HEK293 (cell line): Measurements from ENCODE around the gene CLPSL1.
A peak's percentile ranks its signal among the peaks of the same experiment; 100 is the strongest.

ENCODE experiments used
- CTCF ChIA-PET: fragments of 350-600 bp; formaldehyde crosslinking; extraction: SDS; loops from one replicate; lab custom pipeline; 2021; ENCODE audit warnings: antibody characterized with exemption; lab: Yijun Ruan, JAX
- POLR2A ChIA-PET: fragments of 300-600 bp; formaldehyde crosslinking; extraction: SDS; loops from one replicate; lab custom pipeline; 2020; ENCODE audit warnings: antibody characterized with exemption, inconsistent platforms; lab: Yijun Ruan, JAX
- H3K27ac ChIP-seq: fragments of 200-500 bp; sonication (Bioruptor generic); 2 replicates; pipeline ENCODE4 v1.5.1; 2014; ENCODE audit warnings: low read depth, low read length, control low read depth, inconsistent platforms; ENCODE audit errors: extremely low read depth
- H3K36me3 ChIP-seq, 2 experiments: fragments of 200-500 bp in 1 of 2; sonication (Bioruptor generic) in 1 of 2; 1 replicate in 1 of 2; 2 replicates in 1 of 2; pipeline ENCODE4 v1.5.1; 2014 to 2017; ENCODE audit warnings: inconsistent platforms in 2 of 2, low read length in 2 of 2; ENCODE audit not compliant: control insufficient read depth in 2 of 2, insufficient read depth in 1 of 2
- H3K4me1 ChIP-seq: fragments of 200-500 bp; sonication (Bioruptor generic); 2 replicates; pipeline ENCODE4 v1.5.1; 2014; ENCODE audit warnings: mild to moderate bottlenecking, low read length, inconsistent platforms; ENCODE audit not compliant: control insufficient read depth, insufficient read depth
- H3K4me3 ChIP-seq: 2 replicates; pipeline ENCODE4 v1.5.1; 2011; ENCODE audit warnings: low read depth, mild to moderate bottlenecking, control low read depth, low read length, moderate library complexity
- H3K9me3 ChIP-seq: fragments of 200-500 bp; sonication (Bioruptor generic); 2 replicates; pipeline ENCODE4 v1.5.1; 2014; ENCODE audit warnings: low read depth, low read length, inconsistent platforms; ENCODE audit not compliant: control insufficient read depth, insufficient read depth
- AEBP2 ChIP-seq: fragments of 450-650 bp; formaldehyde crosslinking; IDR thresholded peaks from 2 replicates; pipeline ENCODE4 v1.5.1; 2016; ENCODE audit warnings: missing biosample characterization, missing genetic modification characterization, borderline replicate concordance
- MYNN ChIP-seq: fragments of 450-650 bp; formaldehyde crosslinking; IDR thresholded peaks from 2 replicates; pipeline ENCODE4 v1.5.1; 2016; ENCODE audit warnings: missing biosample characterization, missing genetic modification characterization, borderline replicate concordance
- MZF1 ChIP-seq: fragments of 450-650 bp; formaldehyde crosslinking; IDR thresholded peaks from 2 replicates; pipeline ENCODE4 v1.5.1; 2017; ENCODE audit warnings: missing biosample characterization, missing genetic modification characterization, borderline replicate concordance
- OSR2 ChIP-seq: fragments of 450-650 bp; formaldehyde crosslinking; IDR thresholded peaks from 2 replicates; pipeline ENCODE4 v1.5.1; 2016; ENCODE audit warnings: missing biosample characterization, missing genetic modification characterization
- OVOL3 ChIP-seq: fragments of 450-650 bp; formaldehyde crosslinking; IDR thresholded peaks from 2 replicates; pipeline ENCODE4 v1.5.1; 2016; ENCODE audit warnings: missing biosample characterization, missing genetic modification characterization
- PATZ1 ChIP-seq: fragments of 450-650 bp; formaldehyde crosslinking; IDR thresholded peaks from 2 replicates; pipeline ENCODE4 v1.5.1; 2016; ENCODE audit warnings: missing biosample characterization, missing genetic modification characterization
- RBAK ChIP-seq: fragments of 450-650 bp; formaldehyde crosslinking; IDR thresholded peaks from 2 replicates; pipeline ENCODE4 v1.5.1; 2016; ENCODE audit warnings: missing biosample characterization, missing genetic modification characterization
- REPIN1 ChIP-seq: fragments of 450-650 bp; formaldehyde crosslinking; IDR thresholded peaks from 2 replicates; pipeline ENCODE4 v1.5.1; 2017; ENCODE audit warnings: missing biosample characterization, missing genetic modification characterization, low read depth
- SCRT1 ChIP-seq: fragments of 450-650 bp; formaldehyde crosslinking; IDR thresholded peaks from 2 replicates; pipeline ENCODE4 v1.5.1; 2016; ENCODE audit warnings: missing biosample characterization, missing genetic modification characterization, borderline replicate concordance
- TCF7L2 ChIP-seq: IDR thresholded peaks from 2 replicates; pipeline ENCODE4 v1.6.1; 2011; ENCODE audit warnings: low read depth, mild to moderate bottlenecking, inconsistent platforms, low read length, moderate library complexity, borderline replicate concordance
- TRIM28 ChIP-seq: IDR thresholded peaks from 2 replicates; pipeline ENCODE4 v1.6.1; 2011; ENCODE audit warnings: low read length, control low read depth, borderline replicate concordance
- YY1 ChIP-seq: fragments of 450-650 bp; formaldehyde crosslinking; IDR thresholded peaks from 2 replicates; pipeline ENCODE4 v1.5.1; 2018; ENCODE audit warnings: missing biosample characterization, missing genetic modification characterization
- ZBTB1 ChIP-seq: fragments of 450-650 bp; formaldehyde crosslinking; IDR thresholded peaks from 2 replicates; pipeline ENCODE4 v1.5.1; 2016; ENCODE audit warnings: missing biosample characterization, missing genetic modification characterization
- ZBTB6 ChIP-seq: fragments of 450-650 bp; formaldehyde crosslinking; IDR thresholded peaks from 2 replicates; pipeline ENCODE4 v1.5.1; 2017; ENCODE audit warnings: missing biosample characterization, missing genetic modification characterization
- ZNF121 ChIP-seq: fragments of 450-650 bp; formaldehyde crosslinking; IDR thresholded peaks from 2 replicates; pipeline ENCODE4 v1.5.1; 2016; ENCODE audit warnings: missing biosample characterization, missing genetic modification characterization
- ZNF138 ChIP-seq: fragments of 450-650 bp; formaldehyde crosslinking; IDR thresholded peaks from 2 replicates; pipeline ENCODE4 v1.5.1; 2016; ENCODE audit warnings: missing biosample characterization, missing genetic modification characterization, borderline replicate concordance
- ZNF19 ChIP-seq: fragments of 450-650 bp; formaldehyde crosslinking; IDR thresholded peaks from 2 replicates; pipeline ENCODE4; 2016; ENCODE audit warnings: missing biosample characterization, missing genetic modification characterization, low read depth
- ZNF202 ChIP-seq: fragments of 450-650 bp; formaldehyde crosslinking; IDR thresholded peaks from 2 replicates; pipeline ENCODE4 v1.5.1; 2016; ENCODE audit warnings: missing biosample characterization, missing genetic modification characterization, borderline replicate concordance
- ZNF211 ChIP-seq: fragments of 450-650 bp; formaldehyde crosslinking; IDR thresholded peaks from 2 replicates; pipeline ENCODE4 v1.5.1; 2016; ENCODE audit warnings: low read depth, missing biosample characterization, missing genetic modification characterization
- ZNF248 ChIP-seq: fragments of 450-650 bp; formaldehyde crosslinking; IDR thresholded peaks from 2 replicates; pipeline ENCODE4 v1.5.1; 2017; ENCODE audit warnings: missing biosample characterization, missing genetic modification characterization
- ZNF266 ChIP-seq: fragments of 450-650 bp; formaldehyde crosslinking; IDR thresholded peaks from 2 replicates; pipeline ENCODE4 v1.5.1; 2016; ENCODE audit warnings: missing biosample characterization, missing genetic modification characterization, low read depth
- ZNF274 ChIP-seq, 2 experiments: fragments of 200-500 bp in 1 of 2; fragments of 450-650 bp in 1 of 2; sonication (Bioruptor generic) in 1 of 2; formaldehyde crosslinking in 1 of 2; IDR thresholded peaks; 2 replicates each; pipeline versions ENCODE4 v1.5.1 to v1.6.1; 2014 to 2016; ENCODE audit warnings: borderline replicate concordance in 1 of 2, inconsistent platforms in 1 of 2, low read length in 1 of 2, missing biosample characterization in 1 of 2, missing genetic modification characterization in 1 of 2
- ZNF423 ChIP-seq: fragments of 450-650 bp; formaldehyde crosslinking; IDR thresholded peaks from 2 replicates; pipeline ENCODE4 v1.5.1; 2016; ENCODE audit warnings: missing biosample characterization, missing genetic modification characterization
- ZNF501 ChIP-seq: fragments of 450-650 bp; formaldehyde crosslinking; IDR thresholded peaks from 2 replicates; pipeline ENCODE4 v1.5.1; 2016; ENCODE audit warnings: missing biosample characterization, missing genetic modification characterization
- ZNF560 ChIP-seq: fragments of 450-650 bp; formaldehyde crosslinking; IDR thresholded peaks from 2 replicates; pipeline ENCODE4 v1.5.1; 2017; ENCODE audit warnings: missing biosample characterization, missing genetic modification characterization, borderline replicate concordance
- ZNF621 ChIP-seq: fragments of 450-650 bp; formaldehyde crosslinking; IDR thresholded peaks from 2 replicates; pipeline ENCODE4 v1.5.1; 2017; ENCODE audit warnings: missing biosample characterization, missing genetic modification characterization
- ZNF629 ChIP-seq: fragments of 450-650 bp; formaldehyde crosslinking; IDR thresholded peaks from 2 replicates; pipeline ENCODE4 v1.5.1; 2017; ENCODE audit warnings: missing biosample characterization, missing genetic modification characterization
- ZNF645 ChIP-seq: fragments of 450-650 bp; formaldehyde crosslinking; IDR thresholded peaks from 2 replicates; pipeline ENCODE4; 2016; ENCODE audit warnings: missing biosample characterization, missing genetic modification characterization
- ZNF701 ChIP-seq: fragments of 450-650 bp; formaldehyde crosslinking; IDR thresholded peaks from 2 replicates; pipeline ENCODE4 v1.5.1; 2016; ENCODE audit warnings: missing biosample characterization, missing genetic modification characterization
- ZNF777 ChIP-seq: fragments of 450-650 bp; formaldehyde crosslinking; IDR thresholded peaks from 2 replicates; pipeline ENCODE4 v1.5.1; 2017; ENCODE audit warnings: missing biosample characterization, missing genetic modification characterization, borderline replicate concordance
- ZSCAN4 ChIP-seq: fragments of 450-650 bp; formaldehyde crosslinking; IDR thresholded peaks from 2 replicates; pipeline ENCODE4 v1.5.1; 2017; ENCODE audit warnings: missing biosample characterization, missing genetic modification characterization
- ZXDB ChIP-seq: fragments of 450-650 bp; formaldehyde crosslinking; IDR thresholded peaks from 2 replicates; pipeline ENCODE4 v1.5.1; 2016; ENCODE audit warnings: missing biosample characterization, missing genetic modification characterization

Gene CLPSL1

GRCh38 chr6:35776364-35777215, 4.2 kb upstream of the CLPSL1 start, which contains the start of gene CLPSL2:
TSS of gene CLPSL2 (plus strand) at chr6:35776598. CDS start at chr6:35776619, 21 bp downstream.
- Histone ChIP-seq H3K4me3 (peak within 1 kb of the TSS; percentile 42), H3K4me1 (no peaks in the 10 kb centered on the region), H3K9me3 (no peaks in the 10 kb centered on the region), H3K36me3 (no peaks in the 10 kb centered on the region), H3K27ac (peak within 1 kb of the TSS; percentile 48; the same call in 1 of the 2 replicates)
- ChIA-PET CTCF (no interaction called here), POLR2A (no interaction called here)
- TF ChIP-seq RBAK (tag by site-specific recombination): no peak
- no peak for TF ChIP-seq ZNF202 (tag by site-specific recombination)
- TF ChIP-seq ZBTB1 (tag by site-specific recombination): no peak
- TF ChIP-seq MZF1 (tag by site-specific recombination): no peak
- no peak for TF ChIP-seq OVOL3
- TF ChIP-seq SCRT1 (tag by site-specific recombination): no peak
- TF ChIP-seq ZNF423: no peak
- no peak for TF ChIP-seq TRIM28
- no peak for TF ChIP-seq ZNF266 (tag by site-specific recombination)
- TF ChIP-seq ZNF274 (IDR thresholded peaks at IDR 0.05; ENCODE audit: low read length): no peak
- TF ChIP-seq ZNF274 (tag by site-specific recombination; IDR thresholded peaks at IDR 0.05; ENCODE audit: borderline replicate concordance): no peak
- no peak for TF ChIP-seq ZNF211 (tag by site-specific recombination)
- TF ChIP-seq ZNF501 (tag by site-specific recombination): peak; percentile 29; the same call in 1 of the 2 replicates
- TF ChIP-seq MYNN: no peak
- TF ChIP-seq AEBP2 (tag by site-specific recombination): no peak
- no peak for TF ChIP-seq ZNF777
- no peak for TF ChIP-seq ZNF248 (tag by site-specific recombination)
- TF ChIP-seq ZNF121 (tag by site-specific recombination): no peak
- TF ChIP-seq ZSCAN4 (tag by site-specific recombination): no peak
- TF ChIP-seq ZNF560 (tag by site-specific recombination): no peak
- no peak for TF ChIP-seq ZNF645 (tag by site-specific recombination)
- no peak for TF ChIP-seq OSR2
- peak; percentile 31; the same call in 1 of the 2 replicates for TF ChIP-seq YY1
- TF ChIP-seq PATZ1: peak; percentile 66
- no peak for TF ChIP-seq ZNF19 (tag by site-specific recombination)
- no peak for TF ChIP-seq ZNF701
- TF ChIP-seq ZXDB: 0 out of 2 replicates have a peak, but pooled peaks have one; percentile 40
- no peak for TF ChIP-seq REPIN1 (tag by site-specific recombination)
- no peak for TF ChIP-seq TCF7L2
- TF ChIP-seq ZNF621 (tag by site-specific recombination): no peak
- TF ChIP-seq ZNF629 (tag by site-specific recombination): no peak
- no peak for TF ChIP-seq ZBTB6 (tag by site-specific recombination)
- TF ChIP-seq ZNF138 (tag by site-specific recombination): no peak
